GM21526 (cell line): Measurements from ENCODE around the gene SHC3.

ENCODE experiments used
- ATAC-seq: cut with Tn5 transposase; IDR thresholded peaks from one replicate; pipeline ENCODE4 v1.9.1; 2021; ENCODE audit warnings: moderate library complexity; ENCODE audit not compliant: unreplicated experiment, low FRiP score

SHC3 gene

GRCh38 chr9:89113851-89114250 is 64.8 kb downstream of the SHC3 start:
- ATAC-seq: no peak

- ATAC-seq: no peak
Measured at GRCh38 chr9:89112243-89112642, 66.4 kb downstream of the SHC3 start.

GRCh38 chr9:89109666-89110065 is 69.0 kb downstream of the SHC3 start:
- no peak for ATAC-seq

GRCh38 chr9:89107406-89107805 is 71.2 kb downstream of the SHC3 start:
- ATAC-seq: no peak

- no peak for ATAC-seq
Measured at GRCh38 chr9:89106224-89106851, 72.3 kb downstream of the SHC3 start.

- ATAC-seq: no peak
Measured at GRCh38 chr9:89104821-89105220, 73.8 kb downstream of the SHC3 start.

GRCh38 chr9:89097219-89097618 is 81.4 kb downstream of the SHC3 start:
- ATAC-seq: no peak

- no peak for ATAC-seq
Measured at GRCh38 chr9:89096807-89097206, 81.8 kb downstream of the SHC3 start.

GRCh38 chr9:89095761-89096528 is 82.7 kb downstream of the SHC3 start:
- no peak for ATAC-seq

- ATAC-seq: no peak
Measured at GRCh38 chr9:89093201-89093975, 85.2 kb downstream of the SHC3 start.

GRCh38 chr9:89089176-89089575 is 89.4 kb downstream of the SHC3 start:
- no peak for ATAC-seq

GRCh38 chr9:89083626-89084025 is 95.0 kb downstream of the SHC3 start:
- no peak for ATAC-seq

GRCh38 chr9:89080193-89080592 is 98.4 kb downstream of the SHC3 start:
- ATAC-seq: no peak

- no peak for ATAC-seq
Measured at GRCh38 chr9:89079391-89079790, 99.2 kb downstream of the SHC3 start.

GRCh38 chr9:89078860-89079259 is 99.8 kb downstream of the SHC3 start:
- ATAC-seq: no peak

- no peak for ATAC-seq
Measured at GRCh38 chr9:89078421-89078820, 100.2 kb downstream of the SHC3 start.

GRCh38 chr9:89077519-89077918 is 101.1 kb downstream of the SHC3 start:
- ATAC-seq: peak; percentile 65

GRCh38 chr9:89073397-89073796 is 105.2 kb downstream of the SHC3 start:
- ATAC-seq: no peak

- ATAC-seq: no peak
Measured at GRCh38 chr9:89071591-89071990, 107.0 kb downstream of the SHC3 start.

GRCh38 chr9:89066835-89067234 is 111.8 kb downstream of the SHC3 start:
- ATAC-seq: no peak

- ATAC-seq: peak; percentile 69
Measured at GRCh38 chr9:89065921-89066320, 112.7 kb downstream of the SHC3 start.
